ENCODE measurements around the gene ATP13A3.

The ATP13A3 gene

DNA sequence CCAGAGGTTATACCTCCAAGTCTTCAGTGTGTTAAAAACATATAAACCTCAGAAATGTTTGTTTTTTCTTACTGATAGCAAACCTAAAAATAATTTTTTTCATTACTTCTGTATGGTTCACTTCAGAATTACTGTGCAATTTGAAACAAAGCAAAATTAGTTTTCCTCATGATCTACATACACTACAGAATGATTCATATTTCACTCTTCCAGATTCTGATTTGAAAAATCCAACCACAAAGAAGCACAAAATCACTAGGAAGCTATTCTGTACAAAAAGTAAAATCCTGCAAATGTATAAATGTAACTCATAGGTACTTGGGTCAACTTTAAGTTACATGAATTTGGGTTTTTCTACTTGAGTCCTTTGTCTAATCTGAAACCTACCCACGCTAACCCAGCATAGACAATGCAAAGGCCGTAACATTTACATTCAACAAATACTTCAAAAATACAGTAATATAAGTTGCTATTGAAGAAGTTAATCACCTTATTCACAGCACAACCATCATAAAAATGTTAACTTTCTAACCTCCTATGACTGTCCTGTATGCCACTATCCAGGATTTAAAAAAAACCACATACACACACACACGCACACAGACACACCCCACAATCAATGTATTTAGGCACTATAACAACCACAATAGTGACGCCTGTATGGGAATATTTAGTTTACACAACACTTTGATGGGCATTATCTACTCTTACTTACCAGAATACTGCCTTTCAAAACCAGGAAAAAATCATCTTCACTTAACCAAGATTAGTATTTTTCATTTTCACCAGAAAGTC is 11.5 kb downstream of the ATP13A3 start:
- DNase-seq (ENCODE audit: low read depth) = no peak

DNA sequence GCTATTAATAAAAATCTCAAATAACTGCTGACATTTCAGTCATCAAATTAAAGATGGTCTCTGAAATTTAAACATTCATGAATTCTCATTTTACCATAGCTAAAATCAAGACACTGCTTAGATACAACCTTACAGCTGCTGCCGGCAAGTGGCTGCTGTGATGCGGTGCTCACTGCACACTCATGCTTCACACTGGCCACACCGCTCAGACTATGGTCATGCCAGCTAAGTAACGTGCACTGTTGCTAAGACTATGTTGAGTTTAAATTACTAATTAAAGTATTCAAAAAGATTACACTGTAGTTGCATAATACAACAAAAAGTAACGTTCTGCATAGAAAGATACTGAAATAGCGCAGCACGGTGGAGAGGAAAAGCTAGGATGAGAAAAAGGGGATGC is 12.1 kb downstream of the ATP13A3 start:
- no peak for DNase-seq (ENCODE audit: low read depth)

DNA sequence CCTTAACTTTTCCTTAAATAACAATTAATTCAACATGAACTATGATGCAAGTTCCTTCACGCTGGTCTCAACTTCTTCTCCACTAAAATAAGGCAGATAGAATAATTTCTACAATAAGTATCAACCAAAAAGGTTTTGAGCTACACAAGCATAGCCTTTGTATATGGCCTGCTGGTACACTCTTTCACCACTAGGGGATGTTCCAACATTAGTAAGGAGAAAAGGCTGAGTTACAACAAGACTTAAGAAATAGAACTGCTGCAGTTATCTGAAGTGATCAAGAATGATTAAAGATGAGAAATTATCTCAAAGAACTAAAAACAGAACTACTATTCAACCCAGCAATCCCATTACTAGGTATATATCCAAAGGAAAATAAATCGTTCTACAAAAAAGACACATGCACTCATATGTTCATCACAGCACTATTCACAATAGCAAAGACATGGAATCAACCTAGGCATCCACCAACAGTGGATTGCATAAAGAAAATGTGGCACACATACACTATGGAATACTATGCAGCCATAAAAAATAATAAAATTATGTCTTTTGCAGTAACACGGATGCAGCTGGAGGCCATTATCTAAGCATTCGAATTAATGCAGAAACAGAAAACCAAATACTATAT is 14.4 kb downstream of the ATP13A3 start:
- DNase-seq (ENCODE audit: low read depth) = no peak

DNA sequence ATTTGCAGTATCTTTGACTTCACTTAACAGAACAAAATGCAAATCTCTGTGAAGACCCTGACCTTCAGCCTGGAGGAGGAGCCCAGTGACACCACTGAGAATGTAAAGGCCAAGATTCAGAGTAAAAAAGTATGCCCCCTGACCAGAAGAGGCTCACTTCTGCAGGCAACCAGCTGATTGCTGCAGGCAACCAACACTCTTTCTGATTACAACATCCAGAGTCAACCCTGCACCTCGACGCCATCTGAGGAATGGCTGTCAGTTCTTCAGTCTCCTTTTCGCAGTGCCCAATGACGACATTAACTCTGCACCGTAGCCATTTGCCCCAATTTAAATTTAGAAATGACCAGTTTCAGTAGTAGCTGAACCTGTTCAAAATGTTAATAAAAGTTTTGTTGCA is 14.9 kb downstream of the ATP13A3 start:
- no peak for DNase-seq (ENCODE audit: low read depth)

DNA sequence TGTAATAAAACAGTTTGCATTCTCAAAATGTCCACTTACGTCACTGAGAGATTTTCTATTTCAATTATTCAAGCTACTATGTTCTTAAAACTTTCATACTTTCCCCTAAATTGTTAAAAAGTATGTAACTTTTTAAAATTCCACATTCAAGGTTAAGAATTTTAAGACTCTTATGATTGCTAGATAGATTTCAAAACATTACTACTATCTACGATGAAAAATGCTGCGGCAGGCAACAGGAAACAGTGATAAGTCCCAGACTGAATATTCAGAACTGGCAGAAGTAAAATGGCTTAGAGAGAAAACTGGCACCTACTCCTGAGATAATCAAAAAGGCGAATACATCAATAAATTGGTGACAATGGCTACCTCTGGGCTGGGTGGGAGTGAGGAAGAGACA is 16.2 kb downstream of the ATP13A3 start:
- no peak for DNase-seq (ENCODE audit: low read depth)

DNA sequence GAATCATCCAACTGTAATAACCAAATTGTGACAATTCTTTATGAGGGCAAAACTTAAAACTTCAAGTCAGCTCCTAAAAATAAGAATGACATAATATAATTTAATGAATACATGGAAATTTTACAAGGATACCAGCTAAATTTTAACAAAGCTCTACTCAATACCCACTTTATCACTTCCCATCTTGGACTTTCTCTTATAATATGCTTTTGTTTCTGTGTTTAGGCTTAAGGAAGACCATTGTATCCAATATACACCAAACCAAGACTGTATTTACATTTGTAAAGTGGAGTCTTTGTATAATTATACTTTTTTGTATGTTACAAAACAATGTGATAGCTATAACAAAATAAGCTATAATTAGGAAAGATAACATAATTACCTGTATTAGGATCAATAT is 16.8 kb downstream of the ATP13A3 start:
- no peak for DNase-seq (ENCODE audit: low read depth)

DNA sequence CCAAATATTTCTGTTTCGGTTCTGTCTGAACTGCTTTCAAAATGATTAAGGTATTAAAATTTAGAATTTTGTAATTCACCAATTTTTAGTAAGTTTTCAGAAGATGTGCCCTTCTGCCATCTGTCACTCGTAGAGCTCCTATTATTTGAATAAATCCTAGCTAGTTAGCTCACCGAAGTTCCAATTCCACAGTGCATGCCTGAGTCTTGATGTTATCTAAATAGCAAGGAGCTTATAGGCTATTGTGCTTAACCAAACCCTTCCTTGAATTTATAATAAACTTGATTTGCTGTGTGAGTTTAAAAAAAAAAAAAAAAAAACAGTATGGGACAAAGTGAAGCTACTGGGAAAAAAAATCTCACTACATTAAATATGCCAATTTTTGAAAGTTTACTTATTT is 18.7 kb downstream of the ATP13A3 start:
- no peak for DNase-seq (ENCODE audit: low read depth)

DNA sequence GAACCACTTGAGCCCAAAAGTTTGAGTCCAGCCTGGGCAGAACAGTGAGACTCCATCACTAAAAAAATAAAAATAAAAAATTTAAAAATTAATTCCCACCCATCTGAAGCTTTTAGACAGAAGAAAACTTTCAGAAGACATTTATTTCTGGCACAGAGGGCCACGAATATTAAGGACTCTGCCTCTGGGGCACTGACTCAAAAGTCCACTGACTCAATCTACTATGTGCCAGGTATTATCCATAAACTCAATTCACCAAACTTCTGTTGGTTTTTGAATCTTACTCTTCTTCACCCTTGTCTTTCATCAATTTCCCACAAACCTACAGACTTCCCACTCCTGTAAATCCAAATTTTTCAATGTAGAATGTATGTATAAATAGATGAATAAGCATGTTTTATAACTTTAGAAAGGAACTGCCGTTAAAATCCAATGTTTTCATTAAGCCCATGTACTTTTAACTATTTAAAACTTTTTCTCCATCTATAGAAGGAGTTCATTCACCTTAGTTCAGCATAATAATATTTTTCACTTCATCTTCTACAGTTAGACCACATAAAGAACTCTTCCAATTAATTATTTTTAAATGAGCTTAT is 19.9 kb downstream of the ATP13A3 start:
- no peak for DNase-seq (ENCODE audit: low read depth)

DNA sequence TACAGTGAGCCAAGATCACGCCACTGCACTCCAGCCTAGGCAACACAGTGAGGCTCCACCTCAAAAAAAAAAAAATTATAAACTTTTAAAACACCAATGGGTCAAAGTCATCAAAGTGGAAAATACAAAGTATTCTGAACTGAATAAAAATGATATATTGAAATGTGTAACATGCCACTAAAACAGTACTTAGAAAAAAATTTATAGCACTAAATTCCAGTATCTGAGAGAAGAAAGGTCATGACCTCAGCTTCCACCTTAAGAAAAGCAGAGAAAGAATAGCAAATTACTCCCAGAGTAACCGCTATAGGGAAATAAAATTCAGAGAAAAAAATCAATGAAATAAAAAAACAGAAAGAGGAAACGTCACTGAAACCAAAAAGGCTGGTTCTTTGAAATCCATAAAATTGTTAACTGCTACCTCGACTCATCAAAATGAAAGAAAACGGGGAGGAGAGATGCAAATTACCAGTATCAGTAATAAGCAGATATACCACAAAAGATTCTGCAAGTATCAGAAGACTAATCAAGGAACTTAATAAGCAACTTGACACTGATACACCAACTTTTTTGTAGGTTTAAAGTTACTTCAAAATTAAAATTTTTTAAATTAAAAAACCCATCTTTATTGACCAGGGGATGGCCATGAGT is 20.8 kb downstream of the ATP13A3 start:
- no peak for DNase-seq (ENCODE audit: low read depth)

DNA sequence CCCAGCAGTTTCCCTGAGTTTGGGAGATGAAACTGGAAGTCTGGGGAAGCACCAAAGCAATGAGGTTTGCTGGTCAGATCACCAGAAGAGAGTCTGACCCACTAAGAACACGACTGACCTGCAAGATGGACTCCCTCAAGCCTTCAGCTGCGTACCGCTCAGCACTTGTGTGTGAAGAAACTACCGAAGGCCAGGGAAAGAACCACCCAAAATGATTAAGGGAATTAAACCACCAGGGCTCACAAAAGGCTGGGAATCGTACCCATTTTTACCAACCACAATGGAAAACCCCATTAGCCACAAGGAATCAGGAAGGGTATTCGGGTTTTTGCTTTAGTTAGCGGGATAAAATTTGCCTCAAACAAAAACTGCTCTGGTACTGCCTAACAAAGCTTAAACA is 21.6 kb downstream of the ATP13A3 start:
- no peak for DNase-seq (ENCODE audit: low read depth)

DNA sequence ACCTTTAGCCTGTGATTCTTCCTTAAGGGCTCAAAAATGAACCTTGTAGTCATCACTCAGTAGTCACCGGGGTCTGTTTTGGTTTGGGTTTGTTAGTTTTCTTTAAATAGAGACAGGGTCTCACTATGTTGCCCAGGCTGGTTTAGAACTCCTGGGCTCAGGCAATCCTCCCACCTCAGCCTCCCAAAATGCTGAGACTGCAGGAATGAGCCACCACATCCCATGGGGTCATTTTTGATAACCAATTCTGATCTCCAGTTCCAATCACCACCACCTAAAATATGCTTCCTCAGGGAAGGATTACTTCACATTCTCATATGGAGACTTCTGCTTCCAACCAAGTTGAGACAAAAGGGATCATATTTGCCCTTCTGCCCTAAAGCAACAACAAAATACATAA is 22.1 kb downstream of the ATP13A3 start:
- no peak for DNase-seq (ENCODE audit: low read depth)

DNA sequence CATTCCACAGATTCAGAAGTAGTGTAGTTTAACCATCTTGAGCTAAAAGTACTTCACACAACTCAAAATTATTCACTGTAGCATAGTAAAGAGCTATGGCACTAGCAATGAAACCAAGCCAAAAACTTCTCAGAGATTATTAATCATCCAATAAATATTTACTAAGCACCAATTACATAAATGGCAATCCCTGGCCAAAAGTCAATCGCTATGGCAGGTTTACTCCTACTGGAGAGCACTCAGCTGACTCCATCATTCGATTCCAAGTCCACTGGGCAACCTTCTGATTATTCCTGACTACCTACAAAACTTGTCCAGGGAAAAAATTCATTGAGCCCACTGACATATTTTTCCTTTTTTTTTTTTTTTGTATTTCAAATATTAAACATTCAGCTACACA is 23.9 kb downstream of the ATP13A3 start:
- DNase-seq (ENCODE audit: low read depth) = no peak

DNA sequence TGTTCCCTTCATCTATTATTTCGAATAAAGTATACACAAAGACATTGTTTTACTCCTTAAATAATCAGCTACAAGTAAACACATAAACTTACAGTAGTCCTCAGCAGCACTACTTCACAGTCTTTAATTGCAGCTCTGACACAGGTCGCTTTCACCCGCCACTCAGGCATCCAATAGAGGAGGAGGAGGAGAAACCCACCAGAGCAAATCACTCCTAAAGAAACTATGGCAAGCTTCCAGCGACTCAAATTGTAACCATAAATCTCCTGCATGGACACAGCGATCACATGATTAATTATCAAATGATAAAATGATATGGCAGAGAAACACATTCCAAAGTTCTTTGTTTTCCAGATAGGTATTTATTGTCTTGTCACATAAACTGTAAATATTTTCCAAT is 26.2 kb downstream of the ATP13A3 start:
- no peak for DNase-seq (ENCODE audit: low read depth)

DNA sequence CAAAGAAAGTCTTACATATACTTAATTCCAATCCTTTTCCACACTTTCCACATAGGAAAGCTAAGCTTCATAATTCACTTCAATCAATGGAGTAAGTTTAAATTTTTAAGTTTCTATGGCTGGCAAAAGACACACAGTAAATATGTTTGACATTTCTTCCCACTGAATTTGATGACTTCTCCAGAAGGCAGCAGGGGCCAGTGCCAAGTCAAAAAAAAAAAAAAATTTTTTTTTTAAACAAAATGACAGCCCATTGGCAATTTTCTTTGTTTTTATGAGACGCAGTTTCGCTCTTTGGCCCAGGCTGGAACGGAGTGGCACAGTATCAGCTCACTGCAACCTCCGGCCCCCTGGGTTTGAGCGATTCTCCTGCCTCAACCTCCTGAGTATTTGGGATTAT is 28.7 kb downstream of the ATP13A3 start:
- DNase-seq (ENCODE audit: low read depth) = no peak

DNA sequence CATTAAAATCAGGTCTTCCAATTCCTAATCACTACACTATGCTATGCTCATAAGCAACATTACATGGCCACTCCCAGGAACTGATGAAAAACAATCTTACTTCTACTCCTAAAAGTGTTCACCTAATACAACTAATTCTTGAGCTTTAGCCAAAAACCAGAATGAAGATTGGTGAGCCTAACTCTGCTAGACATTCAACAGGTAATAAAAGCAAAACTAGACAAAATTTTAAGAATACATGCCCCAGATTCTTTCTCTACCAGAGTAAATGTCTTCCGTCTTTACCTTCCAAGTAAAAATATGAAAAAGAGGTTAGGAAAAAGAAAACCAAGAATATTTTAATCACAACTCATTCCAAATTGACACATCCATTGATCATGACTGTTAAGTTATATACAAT is 31.3 kb downstream of the ATP13A3 start:
- no peak for DNase-seq (ENCODE audit: low read depth)

DNA sequence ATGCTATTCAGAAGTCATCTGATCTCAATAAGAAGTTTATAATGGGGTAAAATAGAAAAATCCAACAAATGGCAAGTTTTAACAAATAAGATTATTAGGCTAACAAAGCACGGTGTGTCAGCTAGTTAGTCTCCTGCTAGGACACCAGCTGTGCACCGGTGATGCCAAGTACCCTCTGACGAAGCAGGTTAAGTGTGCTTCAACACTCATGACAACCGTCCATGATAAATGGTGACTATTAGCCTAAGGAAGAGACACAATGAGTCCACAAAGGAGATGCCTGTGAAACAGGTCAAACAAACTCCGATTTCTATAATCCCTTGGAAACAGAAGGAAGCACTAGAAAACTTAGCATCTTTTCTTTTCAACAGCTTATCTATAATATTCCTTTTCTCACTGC is 36.5 kb downstream of the ATP13A3 start:
- no peak for DNase-seq (ENCODE audit: low read depth)

DNA sequence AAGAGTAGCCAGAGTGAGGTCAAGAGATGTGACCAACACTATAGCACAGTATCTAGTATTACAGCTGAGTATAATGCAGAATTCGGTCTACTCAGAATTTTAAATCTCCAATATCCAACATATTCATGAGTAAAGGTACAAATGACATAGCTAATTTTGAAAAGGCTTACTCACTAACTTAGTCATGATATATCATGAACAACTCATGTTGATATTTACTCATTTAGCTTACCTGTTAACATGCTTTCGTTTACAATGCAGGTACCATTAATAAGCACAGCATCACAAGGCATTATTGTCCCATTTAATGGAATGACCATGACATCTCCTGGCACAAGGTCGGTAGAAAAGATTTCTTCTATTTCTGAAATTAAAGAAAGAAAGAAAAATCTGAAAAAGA is 36.9 kb downstream of the ATP13A3 start:
- DNase-seq (ENCODE audit: low read depth) = no peak

DNA sequence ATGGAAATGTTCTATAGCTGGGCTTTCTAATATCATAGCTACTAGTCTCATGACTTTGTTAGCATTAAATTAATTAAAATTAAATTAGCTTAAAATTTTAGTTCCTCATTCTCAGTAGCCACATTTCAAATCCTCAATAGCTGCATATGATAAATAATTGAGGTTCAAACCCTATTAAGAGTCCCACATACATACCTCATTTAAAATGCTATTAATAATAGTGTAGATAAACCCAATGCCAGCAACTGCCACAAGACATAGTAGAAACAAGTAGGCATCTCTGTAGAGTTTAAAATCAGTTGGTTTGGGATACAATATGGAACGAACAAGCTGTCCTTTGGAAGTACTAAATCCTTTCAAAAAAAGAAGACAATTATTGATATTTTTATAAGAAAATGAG is 39.1 kb downstream of the ATP13A3 start:
- no peak for DNase-seq (ENCODE audit: low read depth)

DNA sequence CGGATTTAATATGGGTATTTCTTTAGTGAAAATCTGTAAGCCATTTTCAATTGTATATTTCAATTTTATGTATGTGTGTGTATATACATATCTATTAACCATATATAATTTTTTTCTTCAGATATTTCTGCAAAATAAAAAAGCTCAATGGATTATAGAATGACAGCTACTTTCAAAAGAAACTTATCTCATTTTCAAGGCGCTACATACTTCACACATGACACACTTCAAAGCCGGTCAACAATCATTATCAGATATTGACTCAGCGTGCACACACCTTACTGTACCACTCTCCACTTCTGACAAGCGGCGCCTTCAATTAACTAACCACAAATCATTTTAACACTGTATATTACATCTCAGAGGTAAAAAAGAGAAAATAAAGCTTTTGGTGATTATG is 39.6 kb downstream of the ATP13A3 start:
- DNase-seq (ENCODE audit: low read depth) = no peak

DNA sequence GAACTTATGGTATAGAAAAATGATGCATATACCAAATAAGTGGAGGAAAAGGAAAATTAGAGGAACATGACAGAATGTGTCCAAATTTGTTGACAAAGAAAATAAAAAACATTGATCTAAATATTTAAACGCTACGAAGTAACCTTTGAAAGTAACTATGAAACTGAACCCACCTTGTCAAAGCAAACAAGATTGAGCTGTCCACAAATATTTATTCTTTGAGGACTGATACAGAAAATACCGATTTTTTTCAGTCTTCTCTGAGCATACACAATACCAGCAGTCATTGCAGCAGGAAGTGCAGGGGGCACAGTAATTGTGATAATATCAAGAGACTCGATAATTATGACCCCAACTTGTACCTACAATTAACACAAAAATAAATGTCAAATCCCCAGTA is 40.0 kb downstream of the ATP13A3 start:
- DNase-seq (ENCODE audit: low read depth) = no peak

DNA sequence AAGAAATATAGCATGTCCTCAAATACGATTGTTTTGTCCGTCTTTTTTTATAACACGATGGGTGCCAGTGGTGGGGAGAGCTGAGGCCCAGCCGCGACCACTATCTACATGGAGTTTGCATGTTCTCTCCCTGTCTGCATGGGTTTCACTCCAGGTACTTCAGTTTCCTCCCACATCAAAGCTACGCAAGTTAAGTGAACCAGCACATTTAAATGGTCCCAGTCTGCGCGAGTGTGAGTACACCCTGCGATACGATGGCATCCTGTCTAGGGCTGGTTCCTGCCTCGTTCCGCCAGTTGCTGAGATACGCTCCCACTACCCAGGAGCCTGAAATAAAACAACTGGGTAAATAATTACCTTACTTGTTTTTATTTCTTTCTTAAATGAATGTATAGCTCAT is 40.6 kb downstream of the ATP13A3 start:
- no peak for DNase-seq (ENCODE audit: low read depth)

DNA sequence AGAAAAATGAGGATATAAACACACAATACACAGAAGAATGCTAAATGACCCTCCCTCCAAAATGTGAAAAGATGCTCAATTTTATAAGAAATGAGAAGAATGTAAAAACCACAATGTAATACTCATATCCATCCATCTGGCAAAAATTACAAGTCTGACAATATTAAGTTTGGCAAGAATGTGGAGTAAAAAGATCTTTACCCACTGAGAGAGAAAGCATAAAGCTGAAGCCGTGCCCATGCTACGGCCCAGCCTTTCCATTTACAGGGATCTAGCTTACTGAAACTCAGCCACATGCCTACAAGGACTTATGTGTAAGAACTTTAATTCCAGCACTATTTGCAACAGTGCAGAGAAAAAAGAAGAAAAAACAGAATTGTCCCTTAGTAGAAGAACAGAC is 42.9 kb downstream of the ATP13A3 start:
- DNase-seq (ENCODE audit: low read depth) = no peak

DNA sequence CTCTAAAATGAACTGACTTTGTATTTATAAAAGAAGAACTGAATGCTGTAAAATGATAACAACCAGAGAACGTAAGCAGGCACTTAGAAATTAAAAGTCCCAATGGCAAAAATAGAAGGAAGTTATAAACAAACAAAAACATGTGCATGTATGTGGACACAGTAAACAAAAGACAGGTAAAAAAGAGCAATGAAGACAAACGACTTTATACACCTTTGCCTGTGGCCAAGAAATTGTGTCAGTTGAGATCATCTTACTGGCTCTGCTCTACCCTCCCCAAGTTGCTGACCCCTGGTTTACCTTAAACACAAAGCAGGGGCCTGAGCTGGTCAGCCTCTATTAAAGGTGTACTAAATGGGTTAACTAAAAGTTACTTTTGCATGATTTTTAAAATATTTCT is 46.0 kb downstream of the ATP13A3 start:
- DNase-seq (ENCODE audit: low read depth) = no peak
